HepG2 (cell line): Measurements from ENCODE around the gene CUL1. TPM values are rescaled to one million over a fixed set of nuclear protein-coding genes. Genes with fewer than 3 reads are reported as not detected.

Experiments used
- ATAC-seq: fragments of 200-7000 bp; cut with Tn5 transposase; 3 replicates; pipeline ENCODE4 v1.9.1; 2020; ENCODE audit warnings: mild to moderate bottlenecking, moderate library complexity
- BruUV-seq: library from RNA; stranded (reverse); fragments of 400-500 nt; replicated peaks from 2 replicates; lab custom pipeline; 2021; lab: Mats Ljungman, UMichigan
- CTCF ChIA-PET: fragments of 300-600 bp; formaldehyde crosslinking; extraction: SDS; loops from one replicate; lab custom pipeline; 2021; ENCODE audit warnings: low total read pairs, inconsistent platforms, low intra/inter-chr PET ratio; lab: Yijun Ruan, JAX
- POLR2A ChIA-PET: fragments of 350-600 bp; sonication (Branson Sonifier 250); formaldehyde crosslinking; loops from one replicate; lab custom pipeline; 2020; ENCODE audit warnings: antibody characterized with exemption, inconsistent platforms; lab: Yijun Ruan, JAX
- DNase-seq: peaks from one replicate; pipeline ENCODE4 v3.0.0-alpha.2; 2015; ENCODE audit warnings: low spot score
- FAIRE-seq: peaks from 3 replicates; lab custom pipeline; 2011; peaks lifted over from hg19 to GRCh38; lab: Jason Lieb, UNC
- H2AFZ ChIP-seq: one replicate; pipeline ENCODE4 v1.6.1; 2011; ENCODE audit warnings: low read length, inconsistent platforms
- H3K27ac ChIP-seq: fragments of 300-600 bp; 3 replicates; pipeline ENCODE4 v1.8.0; 2011; ENCODE audit warnings: mixed run types, mild to moderate bottlenecking, mixed read lengths, low read length, inconsistent platforms; ENCODE audit not compliant: insufficient read depth; ENCODE audit errors: extremely low read length
- H3K27me3 ChIP-seq, 2 experiments: fragments of 200-600 bp in 1 of 2; 2 replicates in 1 of 2; 3 replicates in 1 of 2; pipeline versions ENCODE4 v1.6.0 to v1.8.0; 2011; ENCODE audit warnings: low read length in 2 of 2, mild to moderate bottlenecking in 2 of 2, moderate library complexity in 2 of 2, inconsistent platforms in 1 of 2; ENCODE audit not compliant: insufficient read depth in 2 of 2, control insufficient read depth in 1 of 2
- H3K36me3 ChIP-seq, 2 experiments: fragments of 200-600 bp in 1 of 2; replicated peaks in 1 of 2; 2 replicates in 1 of 2; 3 replicates in 1 of 2; pipeline versions ENCODE4 v1.5.1 to v1.8.0; 2011; ENCODE audit warnings: low read length in 2 of 2, inconsistent platforms in 1 of 2; ENCODE audit not compliant: insufficient read depth in 2 of 2, control insufficient read depth in 1 of 2
- H3K4me1 ChIP-seq: 2 replicates; pipeline ENCODE4 v1.5.1; 2012; ENCODE audit warnings: low read length, inconsistent platforms; ENCODE audit not compliant: insufficient read depth
- H3K4me2 ChIP-seq: 2 replicates; pipeline ENCODE4 v1.6.0; 2011; ENCODE audit warnings: low read depth, low read length, inconsistent platforms
- H3K4me3 ChIP-seq, 3 experiments: fragments of 200-600 bp in 1 of 3; sonication (generic), shearing (Covaris generic) in 1 of 3; replicated peaks in 1 of 3; 2 replicates each; pipeline ENCODE4 v1.5.1; 2011 to 2016; ENCODE audit warnings: low read length in 3 of 3, inconsistent platforms in 2 of 3, low read depth in 2 of 3, mild to moderate bottlenecking in 2 of 3, control low read depth in 1 of 3, mixed read lengths in 1 of 3; ENCODE audit not compliant: insufficient read depth in 1 of 3
- H3K79me2 ChIP-seq: one replicate; pipeline ENCODE4 v1.6.1; 2011; ENCODE audit warnings: low read length, inconsistent platforms; ENCODE audit not compliant: insufficient read depth
- H3K9ac ChIP-seq: 2 replicates; pipeline ENCODE4 v1.6.0; 2011; ENCODE audit warnings: mild to moderate bottlenecking, low read depth, low read length, inconsistent platforms; ENCODE audit not compliant: insufficient read depth
- H3K9me3 ChIP-seq: 2 replicates; pipeline ENCODE4 v1.5.1; 2012; ENCODE audit warnings: mild to moderate bottlenecking, low read length
- H4K20me1 ChIP-seq: 2 replicates; pipeline ENCODE4 v1.6.0; 2011; ENCODE audit warnings: inconsistent platforms, mild to moderate bottlenecking, low read length, moderate library complexity; ENCODE audit not compliant: insufficient read depth
- BRCA1 ChIP-seq: sonication (generic); formaldehyde crosslinking; IDR thresholded peaks from 2 replicates; pipeline ENCODE4 v1.4.0; 2020; ENCODE audit warnings: missing genetic modification reagents
- NBN ChIP-seq: fragments of 450-650 bp; conservative IDR thresholded peaks from 2 replicates; pipeline ENCODE4 v1.6.1; 2017
- STAT5B ChIP-seq: sonication (generic); formaldehyde crosslinking; IDR thresholded peaks from 2 replicates; pipeline ENCODE4 v1.4.0; 2020; ENCODE audit warnings: missing genetic modification reagents
- U2AF2 ChIP-seq: fragments of 200-400 bp; formaldehyde crosslinking; IDR thresholded peaks from 2 replicates; pipeline ENCODE4 v1.6.1; 2017; ENCODE audit warnings: low read depth, mild to moderate bottlenecking, low read length
- ZKSCAN5 ChIP-seq: sonication (generic); formaldehyde crosslinking; IDR thresholded peaks from 2 replicates; pipeline ENCODE4 v1.5.1; 2020; ENCODE audit warnings: mild to moderate bottlenecking, missing genetic modification reagents
- ZNF746 ChIP-seq: sonication (generic); formaldehyde crosslinking; IDR thresholded peaks from 2 replicates; pipeline ENCODE4 v1.8.0; 2022; ENCODE audit warnings: mild to moderate bottlenecking, missing genetic modification reagents
- WGBS: methylation state at CpG from one replicate; pipeline ENCODE4 v1.1.6; 2017; ENCODE audit warnings: low lambda C conversion rate; 5-methylcytosine and 5-hydroxymethylcytosine counted together
- in situ Hi-C: cut with HindIII; loops from 2 replicates; pipeline ENCODE4 v1.10.0; 2017; ENCODE audit warnings: low pct_unique_long_range_greater_than_20kb; ENCODE audit not compliant: extremely low pct_ligation_motif_present
- intact Hi-C: fragments of 100-400 bp; cut with micrococcal nuclease; formaldehyde crosslinking; loops from one replicate; pipeline ENCODE4 v1.10.0; 2022; ENCODE audit not compliant: unreplicated experiment
- polyA plus RNA-seq, 8 experiments: library from polyadenylated mRNA; depleted of rRNA in 3 of 8; stranded (reverse) in 7 of 8; unstranded in 1 of 8; fragments of >200 nt; fragmentation: Illumina TruSeq in 4 of 8; extraction: Trizol in 4 of 8; gene quantifications; 2 replicates each; pipeline versions ENCODE4 v1.2.1 to v1.2.3, GENCODE V29; 2011 to 2016; ENCODE audit warnings: low read depth in 4 of 8, missing spikeins in 1 of 8, mixed read lengths in 1 of 8; ENCODE audit not compliant: insufficient read depth in 1 of 8
- total RNA-seq, 5 experiments: library from RNA; depleted of rRNA; stranded (reverse); fragments of >200 nt; fragmentation: Illumina TruSeq; extraction: Trizol; gene quantifications; 2 replicates each; pipeline ENCODE4 v1.2.3, GENCODE V29; 2016; ENCODE audit warnings: low read depth in 1 of 5
- TF ChIP-seq, protein P1 (sequence below): sonication (generic); formaldehyde crosslinking; IDR thresholded peaks from 2 replicates; pipeline ENCODE4 v1.9.0; 2021; ENCODE audit warnings: missing genetic modification reagents, borderline replicate concordance
- TF ChIP-seq, protein P2 (sequence below): sonication (generic); formaldehyde crosslinking; IDR thresholded peaks from 2 replicates; pipeline ENCODE4 v1.8.0; 2022; ENCODE audit warnings: mild to moderate bottlenecking, missing genetic modification reagents, moderate library complexity
- TF ChIP-seq, protein P3 (sequence below), 2 experiments: sonication (generic) in 1 of 2; formaldehyde crosslinking in 1 of 2; IDR thresholded peaks; 2 replicates each; pipeline versions ENCODE4 v1.5.1 to v1.6.1; 2011 to 2020; ENCODE audit warnings: borderline replicate concordance in 1 of 2, low read depth in 1 of 2, low read length in 1 of 2, mild to moderate bottlenecking in 1 of 2, missing genetic modification reagents in 1 of 2, moderate library complexity in 1 of 2
- TF ChIP-seq, protein P4 (sequence below): sonication (generic); formaldehyde crosslinking; IDR thresholded peaks from 2 replicates; pipeline ENCODE4 v1.4.0; 2020; ENCODE audit warnings: missing genetic modification reagents

Gene CUL1
- total and polyA plus RNA-seq, 2 of the 13 experiments (the other 11 are each of a cell fraction or from before 2014, with no cell fraction given), result 30.1 to 45.9 TPM

DNA sequence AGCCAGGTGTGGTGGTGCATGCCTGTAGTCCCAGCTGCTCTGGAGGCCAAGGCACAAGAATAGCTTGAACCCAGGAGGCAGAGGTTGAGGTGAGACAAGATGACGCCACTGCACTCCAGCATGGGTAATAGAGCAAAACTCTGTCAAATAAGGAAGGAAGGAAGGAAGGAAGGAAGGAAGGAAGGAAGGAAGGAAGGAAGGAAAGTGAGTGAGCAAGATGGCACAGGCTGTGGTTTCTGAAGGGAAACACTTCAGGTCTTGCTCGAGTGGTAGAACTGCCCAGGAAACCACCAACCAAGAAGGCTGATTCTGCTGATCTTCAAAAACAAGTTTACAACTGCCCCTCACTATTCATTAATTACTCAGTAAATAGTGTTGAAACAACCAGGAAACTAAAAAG, 140.2 kb downstream of the CUL1 start:
- FAIRE-seq, result no peak
- BruUV-seq, result no TSS peak
- CTCF ChIA-PET, result interaction anchor here (0.6 kb wide), 1 partner anchor 127 kb away, joined by 3 read pairs; no protein-coding TSS in a partner anchor
- no peak overlapping the region for H3K27ac ChIP-seq
- no peak for ATAC-seq
- H3K4me2 ChIP-seq, result no peak overlapping the region
- POLR2A ChIA-PET, result no interaction called here
- intact Hi-C loops (no loop called here), in situ Hi-C loops (no loop called here)
- H3K9ac ChIP-seq, result no peak overlapping the region
- no peak overlapping the region for H2AFZ ChIP-seq
- H3K79me2 ChIP-seq, result peaks cover 43% of the 10 kb centered on the region
- peaks cover 6% of the 10 kb centered on the region; the same call in 1 of the 2 replicates for H3K4me1 ChIP-seq
- 98% methylated on average over 2 of the region's 2 CpGs for WGBS
- H3K36me3 ChIP-seq, result peaks cover 0 to 11% of the 10 kb centered on the region in 2 experiments; a peak in 2 of 5 replicates
- no peak overlapping the region for H3K4me3 ChIP-seq
- H3K9me3 ChIP-seq, result no peaks in the 10 kb centered on the region
- H4K20me1 ChIP-seq, result no peaks in the 10 kb centered on the region
- TF ChIP-seq U2AF2 (0 out of 2 replicates have a peak, but pooled peaks have one; percentile 36), STAT5B (CRISPR knock-in tag) (no peak)
- H3K27me3 ChIP-seq, result no peaks in the 10 kb centered on the region
- no peak for DNase-seq

DNA sequence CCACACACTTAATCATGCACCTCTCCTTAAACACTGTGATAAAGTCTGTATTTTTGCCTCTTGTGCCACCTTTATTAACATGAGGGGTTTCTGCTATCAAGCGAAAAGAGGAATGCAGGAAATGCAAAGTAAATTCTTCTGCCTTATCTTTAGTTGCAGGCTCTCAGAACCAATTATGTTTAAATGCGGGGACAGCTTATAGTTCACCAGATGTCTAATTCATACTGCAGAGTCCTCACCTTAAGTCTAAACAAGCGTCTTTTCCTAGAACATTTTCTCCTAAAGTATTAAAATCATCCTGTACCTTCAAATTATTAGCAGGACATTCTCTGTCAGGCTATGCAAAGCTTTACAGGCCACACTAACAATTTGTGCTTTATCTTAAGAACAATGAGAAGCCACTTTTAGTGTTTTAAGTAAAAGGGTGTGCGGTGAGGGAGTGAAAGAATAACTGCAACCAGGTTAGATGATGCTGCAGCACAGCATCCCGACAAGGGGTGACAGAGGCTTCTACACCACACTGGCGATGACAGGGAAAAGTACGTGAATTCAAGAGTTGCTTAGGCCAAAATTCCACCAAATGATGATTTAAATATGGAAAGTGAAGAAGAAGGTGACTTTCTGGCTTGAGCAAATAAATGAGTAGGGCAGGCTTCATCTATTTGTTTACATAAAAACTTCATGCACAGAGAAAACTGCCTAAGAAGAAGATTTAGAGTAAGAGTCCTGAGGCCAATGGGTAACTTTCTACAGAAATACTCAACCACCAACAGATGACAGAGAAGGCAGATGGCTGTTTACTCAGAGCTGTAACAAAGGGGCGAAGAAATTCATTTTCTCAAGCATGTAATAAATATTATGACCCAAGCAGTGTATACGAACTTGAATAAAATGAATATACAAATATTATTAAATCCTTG, 149.4 kb downstream of the CUL1 start:
- Histone ChIP-seq H2AFZ (no peak overlapping the region), H3K27ac (no peak overlapping the region), H3K9me3 (no peaks in the 10 kb centered on the region), H3K4me3 (no peak overlapping the region), H3K79me2 (peaks cover 85% of the 10 kb centered on the region), H3K27me3 (no peaks in the 10 kb centered on the region), H3K9ac (no peak overlapping the region), H3K36me3 (peaks cover 0 to 6% of the 10 kb centered on the region in 2 experiments; a peak in 1 of 5 replicates), H3K4me1 (peaks cover 10% of the 10 kb centered on the region), H3K4me2 (no peak overlapping the region), H4K20me1 (peaks cover 9% of the 10 kb centered on the region; the same call in 1 of the 2 replicates)
- DNase-seq, result no peak
- no TSS peak for BruUV-seq
- intact Hi-C loops (no loop called here), in situ Hi-C loops (no loop called here)
- no peak for ATAC-seq
- FAIRE-seq, result no peak
- WGBS, result 95% methylated on average over 9 of the region's 9 CpGs
- ChIA-PET CTCF (no interaction called here), POLR2A (no interaction called here)
- TF ChIP-seq, protein P1, sequence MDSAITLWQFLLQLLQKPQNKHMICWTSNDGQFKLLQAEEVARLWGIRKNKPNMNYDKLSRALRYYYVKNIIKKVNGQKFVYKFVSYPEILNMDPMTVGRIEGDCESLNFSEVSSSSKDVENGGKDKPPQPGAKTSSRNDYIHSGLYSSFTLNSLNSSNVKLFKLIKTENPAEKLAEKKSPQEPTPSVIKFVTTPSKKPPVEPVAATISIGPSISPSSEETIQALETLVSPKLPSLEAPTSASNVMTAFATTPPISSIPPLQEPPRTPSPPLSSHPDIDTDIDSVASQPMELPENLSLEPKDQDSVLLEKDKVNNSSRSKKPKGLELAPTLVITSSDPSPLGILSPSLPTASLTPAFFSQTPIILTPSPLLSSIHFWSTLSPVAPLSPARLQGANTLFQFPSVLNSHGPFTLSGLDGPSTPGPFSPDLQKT (CRISPR knock-in tag), result no peak
- TF ChIP-seq, protein P2, sequence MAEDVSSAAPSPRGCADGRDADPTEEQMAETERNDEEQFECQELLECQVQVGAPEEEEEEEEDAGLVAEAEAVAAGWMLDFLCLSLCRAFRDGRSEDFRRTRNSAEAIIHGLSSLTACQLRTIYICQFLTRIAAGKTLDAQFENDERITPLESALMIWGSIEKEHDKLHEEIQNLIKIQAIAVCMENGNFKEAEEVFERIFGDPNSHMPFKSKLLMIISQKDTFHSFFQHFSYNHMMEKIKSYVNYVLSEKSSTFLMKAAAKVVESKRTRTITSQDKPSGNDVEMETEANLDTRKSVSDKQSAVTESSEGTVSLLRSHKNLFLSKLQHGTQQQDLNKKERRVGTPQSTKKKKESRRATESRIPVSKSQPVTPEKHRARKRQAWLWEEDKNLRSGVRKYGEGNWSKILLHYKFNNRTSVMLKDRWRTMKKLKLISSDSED (CRISPR knock-in tag), result no peak
- TF ChIP-seq BRCA1 (no peak), ZNF746 (CRISPR knock-in tag) (no peak), ZKSCAN5 (CRISPR knock-in tag) (no peak), NBN (no peak)
- TF ChIP-seq, protein P3, sequence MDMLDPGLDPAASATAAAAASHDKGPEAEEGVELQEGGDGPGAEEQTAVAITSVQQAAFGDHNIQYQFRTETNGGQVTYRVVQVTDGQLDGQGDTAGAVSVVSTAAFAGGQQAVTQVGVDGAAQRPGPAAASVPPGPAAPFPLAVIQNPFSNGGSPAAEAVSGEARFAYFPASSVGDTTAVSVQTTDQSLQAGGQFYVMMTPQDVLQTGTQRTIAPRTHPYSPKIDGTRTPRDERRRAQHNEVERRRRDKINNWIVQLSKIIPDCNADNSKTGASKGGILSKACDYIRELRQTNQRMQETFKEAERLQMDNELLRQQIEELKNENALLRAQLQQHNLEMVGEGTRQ (IDR thresholded peaks at IDR 0.05; ENCODE audit: low read depth, low read length), result no peak
- TF ChIP-seq, protein P3 (CRISPR knock-in tag; IDR thresholded peaks at IDR 0.05; ENCODE audit: borderline replicate concordance), result no peak
- TF ChIP-seq, protein P4, sequence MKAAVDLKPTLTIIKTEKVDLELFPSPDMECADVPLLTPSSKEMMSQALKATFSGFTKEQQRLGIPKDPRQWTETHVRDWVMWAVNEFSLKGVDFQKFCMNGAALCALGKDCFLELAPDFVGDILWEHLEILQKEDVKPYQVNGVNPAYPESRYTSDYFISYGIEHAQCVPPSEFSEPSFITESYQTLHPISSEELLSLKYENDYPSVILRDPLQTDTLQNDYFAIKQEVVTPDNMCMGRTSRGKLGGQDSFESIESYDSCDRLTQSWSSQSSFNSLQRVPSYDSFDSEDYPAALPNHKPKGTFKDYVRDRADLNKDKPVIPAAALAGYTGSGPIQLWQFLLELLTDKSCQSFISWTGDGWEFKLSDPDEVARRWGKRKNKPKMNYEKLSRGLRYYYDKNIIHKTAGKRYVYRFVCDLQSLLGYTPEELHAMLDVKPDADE (CRISPR knock-in tag), result no peak
